Measurements from ENCODE around the gene PPP2R5E.
"Not testable (repeated sequence)": the region's sequence is repeated elsewhere in the genome, so short reads cannot be mapped to it uniquely, and the experiment has no call there.

PPP2R5E gene

GRCh38 chr14:63543000-63543825, at the start of gene PPP2R5E:
TSS of gene PPP2R5E (minus strand) at chr14:63543377. CDS start at chr14:63539685, 3,692 bp downstream.
- intact Hi-C loops (cut with micrococcal nuclease): loop anchor here (1.0 to 5.0 kb wide), 3 partner anchors 71 to 156 kb away; no protein-coding TSS in a partner anchor
- Mint-ChIP-seq H3K27ac (peak within 1 kb of the TSS; percentile 94), H3K4me1 (ENCODE audit: low read depth) (peaks cover 22% of the 10 kb centered on the region), H3K36me3 (ENCODE audit: low read depth) (peaks cover 44% of the 10 kb centered on the region), H3K9me3 (no peaks in the 10 kb centered on the region), H3K27me3 (no peaks in the 10 kb centered on the region), H3K4me3 (peak within 1 kb of the TSS; percentile 93)

- intact Hi-C loops (cut with micrococcal nuclease); H3K27ac Mint-ChIP-seq; H3K36me3 Mint-ChIP-seq (ENCODE audit: low read depth); H3K4me1 Mint-ChIP-seq (ENCODE audit: low read depth); H3K4me3 Mint-ChIP-seq; H3K27me3 Mint-ChIP-seq; H3K9me3 Mint-ChIP-seq: not testable (repeated sequence)
Observed at GRCh38 chr14:63583046-63583445, 39.9 kb upstream of the PPP2R5E start.

GRCh38 chr14:63581491-63581890, 38.3 kb upstream of the PPP2R5E start:
- Mint-ChIP-seq H3K27me3 (peaks cover 1% of the 10 kb centered on the region), H3K27ac (no peak overlapping the region), H3K4me1 (ENCODE audit: low read depth) (no peaks in the 10 kb centered on the region), H3K36me3 (ENCODE audit: low read depth) (no peaks in the 10 kb centered on the region), H3K9me3 (no peaks in the 10 kb centered on the region), H3K4me3 (no peak overlapping the region)
- intact Hi-C loops (cut with micrococcal nuclease): no loop called here

- Mint-ChIP-seq H3K27ac (no peak overlapping the region), H3K9me3 (no peaks in the 10 kb centered on the region), H3K27me3 (no peaks in the 10 kb centered on the region), H3K4me1 (ENCODE audit: low read depth) (peaks cover 6% of the 10 kb centered on the region), H3K36me3 (ENCODE audit: low read depth) (no peaks in the 10 kb centered on the region), H3K4me3 (no peak overlapping the region)
- intact Hi-C loops (cut with micrococcal nuclease): no loop called here
Observed at GRCh38 chr14:63578300-63578699, 35.1 kb upstream of the PPP2R5E start.

- Mint-ChIP-seq H3K36me3 (ENCODE audit: low read depth) (no peaks in the 10 kb centered on the region), H3K27ac (no peak overlapping the region), H3K4me3 (no peak overlapping the region), H3K9me3 (no peaks in the 10 kb centered on the region), H3K4me1 (ENCODE audit: low read depth) (peaks cover 9% of the 10 kb centered on the region), H3K27me3 (no peaks in the 10 kb centered on the region)
- intact Hi-C loops (cut with micrococcal nuclease): no loop called here
Observed at GRCh38 chr14:63573581-63573980, 30.4 kb upstream of the PPP2R5E start.

GRCh38 chr14:63565448-63565847, 22.3 kb upstream of the PPP2R5E start:
- no peak overlapping the region for H3K4me3 Mint-ChIP-seq
- no peak overlapping the region for H3K27ac Mint-ChIP-seq
- intact Hi-C loops (cut with micrococcal nuclease): no loop called here
- no peaks in the 10 kb centered on the region for H3K9me3 Mint-ChIP-seq
- peaks cover 20% of the 10 kb centered on the region for H3K4me1 Mint-ChIP-seq (ENCODE audit: low read depth)
- H3K36me3 Mint-ChIP-seq (ENCODE audit: low read depth): no peaks in the 10 kb centered on the region
- H3K27me3 Mint-ChIP-seq: peaks cover 12% of the 10 kb centered on the region

- Mint-ChIP-seq H3K27ac (peak overlapping the region; percentile 91), H3K9me3 (no peaks in the 10 kb centered on the region)
Observed at GRCh38 chr14:63564318-63564717, 21.1 kb upstream of the PPP2R5E start.

GRCh38 chr14:63563370-63564026, 20.3 kb upstream of the PPP2R5E start:
- no peaks in the 10 kb centered on the region for H3K9me3 Mint-ChIP-seq
- H3K27ac Mint-ChIP-seq: peak overlapping the region; percentile 91
- intact Hi-C loops (cut with micrococcal nuclease): no loop called here
- peaks cover 12% of the 10 kb centered on the region for H3K27me3 Mint-ChIP-seq
- no peak overlapping the region for H3K4me3 Mint-ChIP-seq
- H3K4me1 Mint-ChIP-seq (ENCODE audit: low read depth): peaks cover 20% of the 10 kb centered on the region
- H3K36me3 Mint-ChIP-seq (ENCODE audit: low read depth): no peaks in the 10 kb centered on the region

More at GRCh38 chr14:63564318-63564717, 21.1 kb upstream of the PPP2R5E start:
- Mint-ChIP-seq H3K36me3 (ENCODE audit: low read depth) (no peaks in the 10 kb centered on the region), H3K27me3 (peaks cover 12% of the 10 kb centered on the region), H3K4me1 (ENCODE audit: low read depth) (peaks cover 20% of the 10 kb centered on the region), H3K4me3 (peak overlapping the region; percentile 53)
- intact Hi-C loops (cut with micrococcal nuclease): no loop called here

- no peak overlapping the region for H3K27ac Mint-ChIP-seq
Observed at GRCh38 chr14:63562405-63562804, 19.2 kb upstream of the PPP2R5E start.

GRCh38 chr14:63555572-63555971, 12.4 kb upstream of the PPP2R5E start:
- Mint-ChIP-seq H3K27ac (no peak overlapping the region), H3K4me1 (ENCODE audit: low read depth) (peaks cover 8% of the 10 kb centered on the region), H3K27me3 (peaks cover 5% of the 10 kb centered on the region), H3K9me3 (no peaks in the 10 kb centered on the region), H3K4me3 (no peak overlapping the region), H3K36me3 (ENCODE audit: low read depth) (no peaks in the 10 kb centered on the region)
- intact Hi-C loops (cut with micrococcal nuclease): no loop called here

More at GRCh38 chr14:63562405-63562804, 19.2 kb upstream of the PPP2R5E start:
- H3K27me3 Mint-ChIP-seq: peaks cover 12% of the 10 kb centered on the region
- intact Hi-C loops (cut with micrococcal nuclease): no loop called here
- no peaks in the 10 kb centered on the region for H3K36me3 Mint-ChIP-seq (ENCODE audit: low read depth)
- no peaks in the 10 kb centered on the region for H3K9me3 Mint-ChIP-seq
- H3K4me1 Mint-ChIP-seq (ENCODE audit: low read depth): peaks cover 20% of the 10 kb centered on the region
- no peak overlapping the region for H3K4me3 Mint-ChIP-seq

GRCh38 chr14:63551332-63551731, 8.2 kb upstream of the PPP2R5E start:
- Mint-ChIP-seq H3K9me3 (no peaks in the 10 kb centered on the region), H3K27me3 (peaks cover 3% of the 10 kb centered on the region), H3K4me1 (ENCODE audit: low read depth) (peaks cover 16% of the 10 kb centered on the region), H3K36me3 (ENCODE audit: low read depth) (no peaks in the 10 kb centered on the region), H3K4me3 (no peak overlapping the region), H3K27ac (no peak overlapping the region)
- intact Hi-C loops (cut with micrococcal nuclease): no loop called here

- no peak overlapping the region for H3K27ac Mint-ChIP-seq
- peaks cover 26% of the 10 kb centered on the region for H3K4me1 Mint-ChIP-seq (ENCODE audit: low read depth)
- peaks cover 12% of the 10 kb centered on the region for H3K36me3 Mint-ChIP-seq (ENCODE audit: low read depth)
- no peaks in the 10 kb centered on the region for H3K9me3 Mint-ChIP-seq
- intact Hi-C loops (cut with micrococcal nuclease): no loop called here
- H3K4me3 Mint-ChIP-seq: no peak overlapping the region
- peaks cover 3% of the 10 kb centered on the region for H3K27me3 Mint-ChIP-seq
Observed at GRCh38 chr14:63547798-63548335, 4.7 kb upstream of the PPP2R5E start.

GRCh38 chr14:63545431-63545830, 2.3 kb upstream of the PPP2R5E start:
- no peaks in the 10 kb centered on the region for H3K9me3 Mint-ChIP-seq
- no peak overlapping the region for H3K27ac Mint-ChIP-seq
- H3K36me3 Mint-ChIP-seq (ENCODE audit: low read depth): peaks cover 22% of the 10 kb centered on the region
- H3K27me3 Mint-ChIP-seq: no peaks in the 10 kb centered on the region
- peaks cover 25% of the 10 kb centered on the region for H3K4me1 Mint-ChIP-seq (ENCODE audit: low read depth)
- H3K4me3 Mint-ChIP-seq: no peak overlapping the region
- intact Hi-C loops (cut with micrococcal nuclease): no loop called here

Data from dendritic cell treated with granulocyte-macrophage colony-stimulating factor and Interleukin-4, amounts not matched to agents 40 ng/mL and 50 ng/mL, for 4 days (primary cell).